Measurements from ENCODE around the gene ANKDD1A. TPM values are rescaled to one million over a fixed set of nuclear protein-coding genes. Genes with fewer than 3 reads are reported as not detected.

Gene ANKDD1A
- total RNA-seq, 1 experiment from 2014 or later: 0.95 TPM

DNA sequence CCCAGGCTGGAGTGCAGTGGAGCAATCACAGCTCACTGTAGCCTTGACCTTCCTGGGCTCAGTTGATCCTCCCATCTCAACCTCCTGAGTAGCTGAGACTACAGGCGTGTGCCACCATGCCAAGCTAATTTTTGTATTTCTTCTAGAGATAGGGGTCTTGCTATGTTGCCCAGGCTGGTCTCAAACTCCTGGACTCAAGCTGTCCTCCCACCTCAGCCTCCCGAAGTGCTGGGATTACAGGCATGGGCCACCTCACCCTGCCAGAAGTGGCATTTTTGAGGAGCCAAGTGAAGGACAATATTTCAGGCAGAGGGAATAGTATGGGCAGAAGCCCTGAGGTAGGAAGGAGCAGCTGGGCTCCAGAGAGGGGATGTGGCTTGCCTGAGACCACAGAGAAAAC lies 4.7 kb downstream of the ANKDD1A start:
- in situ Hi-C loops (cut with HindIII; ENCODE audit: low sequenced_read_pairs): no loop called here
- no peak for DNase-seq (ENCODE audit: low spot score)

DNA sequence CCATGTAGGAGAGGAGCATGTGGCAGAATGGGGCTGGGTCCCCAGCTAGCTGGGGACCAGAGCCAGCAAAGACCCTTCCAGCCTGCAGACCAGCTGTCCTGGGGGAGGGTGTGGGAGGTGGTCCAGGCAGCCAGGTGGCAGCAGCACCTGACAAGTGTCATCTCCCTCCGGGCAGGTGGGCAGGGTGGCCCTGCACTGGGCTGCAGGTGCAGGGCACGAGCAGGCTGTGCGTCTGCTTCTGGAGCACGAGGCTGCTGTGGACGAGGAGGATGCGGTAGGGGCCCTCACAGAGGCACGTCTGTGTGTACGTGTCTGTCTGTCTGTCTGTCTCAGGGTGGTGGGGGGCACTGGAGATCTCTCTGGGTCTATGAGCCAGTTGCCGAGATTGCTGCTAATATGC lies 5.5 kb downstream of the ANKDD1A start:
- in situ Hi-C loops (cut with HindIII; ENCODE audit: low sequenced_read_pairs): no loop called here
- DNase-seq (ENCODE audit: low spot score): no peak

DNA sequence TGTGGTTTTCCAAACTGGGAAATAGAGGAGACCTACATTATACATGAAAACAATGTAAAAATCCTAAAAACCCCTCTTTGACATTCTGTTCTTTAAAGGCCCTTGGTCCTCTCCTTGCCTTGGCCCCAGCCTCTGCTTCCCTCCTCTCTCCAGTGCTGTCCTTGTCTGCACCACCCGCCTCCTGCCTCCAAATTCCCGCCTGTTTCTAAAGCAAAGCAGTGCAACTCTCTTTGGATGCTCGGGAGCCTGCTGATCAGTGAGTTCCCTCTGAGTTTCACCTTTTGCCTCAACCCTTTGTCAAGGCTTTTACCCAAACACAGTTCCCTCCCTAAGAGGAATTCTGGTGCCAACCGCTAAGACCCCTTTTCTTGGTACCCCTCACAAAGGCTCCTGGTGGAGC lies 8.0 kb downstream of the ANKDD1A start:
- DNase-seq (ENCODE audit: low spot score): no peak
- in situ Hi-C loops (cut with HindIII; ENCODE audit: low sequenced_read_pairs): no loop called here

DNA sequence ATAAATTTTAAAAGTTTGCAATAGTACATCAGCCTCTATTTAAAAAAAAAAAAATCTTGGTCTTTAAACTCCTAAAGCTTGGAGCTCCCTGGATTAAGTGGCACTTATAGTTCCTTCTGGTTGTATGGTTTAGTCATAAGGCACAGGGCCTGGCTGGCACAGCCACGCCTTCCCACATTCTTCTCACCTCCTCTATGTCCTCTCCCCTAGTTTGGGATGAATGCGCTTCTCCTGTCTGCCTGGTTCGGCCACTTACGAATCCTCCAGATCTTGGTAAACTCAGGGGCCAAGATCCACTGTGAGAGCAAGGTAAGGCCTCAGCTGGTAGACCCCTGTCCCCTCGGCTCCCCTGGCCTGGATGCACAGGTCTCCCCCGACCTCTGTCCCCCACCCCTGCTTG lies 10.0 kb downstream of the ANKDD1A start:
- DNase-seq (ENCODE audit: low spot score): no peak
- in situ Hi-C loops (cut with HindIII; ENCODE audit: low sequenced_read_pairs): no loop called here

DNA sequence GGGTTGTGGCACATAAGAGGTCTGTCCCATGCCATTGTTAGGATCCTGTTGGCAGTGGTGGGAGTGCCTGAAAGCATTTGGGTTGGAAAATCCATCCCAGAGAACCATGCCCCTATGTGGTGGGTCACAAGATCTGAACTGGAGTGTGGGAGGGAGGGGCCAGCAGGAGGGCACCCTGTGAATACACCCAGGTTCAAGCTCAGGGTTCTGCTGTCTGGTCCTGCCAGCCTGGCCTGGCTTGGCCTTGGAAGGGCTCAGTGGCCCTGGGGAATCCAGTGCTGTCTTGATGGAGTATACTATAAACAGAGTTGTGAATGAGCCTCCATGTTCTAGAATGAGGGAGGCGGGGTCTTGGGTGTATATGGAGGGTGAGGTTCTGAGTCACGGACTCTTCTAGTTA lies 11.8 kb downstream of the ANKDD1A start:
- DNase-seq (ENCODE audit: low spot score): no peak
- in situ Hi-C loops (cut with HindIII; ENCODE audit: low sequenced_read_pairs): no loop called here

DNA sequence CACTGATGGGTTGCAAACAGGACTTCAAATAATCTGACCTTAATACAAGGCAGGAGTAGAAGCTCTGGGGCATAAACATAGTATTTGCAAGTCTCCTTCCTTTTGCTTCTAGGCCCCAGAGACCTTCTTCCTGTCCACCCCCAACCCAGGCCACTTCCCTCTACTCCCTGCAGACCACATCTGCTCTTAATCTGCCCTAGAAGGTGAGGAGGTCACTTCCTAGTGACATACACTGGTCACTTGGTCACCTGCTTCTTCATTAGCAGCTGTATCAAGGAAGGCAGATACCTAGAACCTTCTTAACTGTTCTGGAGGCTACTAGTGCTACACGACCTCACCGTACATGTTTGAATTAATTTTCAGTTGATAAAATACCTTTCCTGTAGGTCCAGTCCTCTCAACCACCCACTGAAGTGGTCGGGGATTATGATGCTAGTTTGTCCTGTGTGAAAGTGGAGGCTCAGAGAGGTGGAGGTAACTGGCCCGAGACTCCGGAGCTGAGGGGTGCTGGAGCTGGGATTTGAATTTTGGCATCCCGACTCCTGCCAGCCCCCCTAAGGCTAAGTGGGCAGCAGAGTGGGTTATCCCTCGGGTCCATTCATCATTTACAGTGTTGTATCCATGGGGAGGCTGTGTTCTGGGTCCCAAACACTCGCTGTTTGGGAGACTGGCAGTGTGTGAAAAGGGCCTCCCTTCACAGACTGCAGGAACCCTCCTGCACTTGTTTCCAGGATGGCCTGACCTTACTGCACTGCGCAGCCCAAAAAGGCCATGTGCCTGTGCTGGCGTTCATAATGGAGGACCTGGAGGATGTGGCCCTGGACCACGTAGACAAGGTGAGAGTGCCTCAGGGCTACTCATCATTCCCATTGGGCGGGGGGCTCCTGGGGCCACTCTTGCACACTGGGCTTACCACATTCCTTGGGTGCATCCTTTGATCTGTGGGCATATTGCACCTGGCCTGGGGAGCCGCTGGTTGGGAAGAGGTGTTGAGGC lies 13.9 kb downstream of the ANKDD1A start:
- in situ Hi-C loops (cut with HindIII; ENCODE audit: low sequenced_read_pairs): no loop called here
- DNase-seq (ENCODE audit: low spot score): no peak

DNA sequence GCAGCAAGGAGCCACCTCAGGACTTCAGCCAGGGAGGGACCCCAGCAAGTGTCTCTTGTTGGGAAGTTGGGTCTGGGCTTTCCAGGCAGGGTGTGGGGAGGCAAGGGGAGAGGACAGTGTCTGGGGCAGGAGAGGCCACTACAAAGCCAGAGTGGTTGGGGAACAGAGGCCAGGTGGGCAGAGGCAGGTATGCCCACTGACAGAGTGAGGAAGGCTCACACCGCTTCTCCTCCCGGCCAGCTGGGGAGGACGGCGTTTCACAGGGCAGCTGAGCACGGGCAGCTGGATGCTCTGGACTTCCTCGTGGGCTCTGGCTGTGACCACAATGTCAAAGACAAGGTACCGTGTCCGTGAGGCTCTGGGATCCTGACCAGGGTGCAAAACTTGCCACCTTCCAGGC lies 15.0 kb downstream of the ANKDD1A start:
- in situ Hi-C loops (cut with HindIII; ENCODE audit: low sequenced_read_pairs): no loop called here
- no peak for DNase-seq (ENCODE audit: low spot score)

DNA sequence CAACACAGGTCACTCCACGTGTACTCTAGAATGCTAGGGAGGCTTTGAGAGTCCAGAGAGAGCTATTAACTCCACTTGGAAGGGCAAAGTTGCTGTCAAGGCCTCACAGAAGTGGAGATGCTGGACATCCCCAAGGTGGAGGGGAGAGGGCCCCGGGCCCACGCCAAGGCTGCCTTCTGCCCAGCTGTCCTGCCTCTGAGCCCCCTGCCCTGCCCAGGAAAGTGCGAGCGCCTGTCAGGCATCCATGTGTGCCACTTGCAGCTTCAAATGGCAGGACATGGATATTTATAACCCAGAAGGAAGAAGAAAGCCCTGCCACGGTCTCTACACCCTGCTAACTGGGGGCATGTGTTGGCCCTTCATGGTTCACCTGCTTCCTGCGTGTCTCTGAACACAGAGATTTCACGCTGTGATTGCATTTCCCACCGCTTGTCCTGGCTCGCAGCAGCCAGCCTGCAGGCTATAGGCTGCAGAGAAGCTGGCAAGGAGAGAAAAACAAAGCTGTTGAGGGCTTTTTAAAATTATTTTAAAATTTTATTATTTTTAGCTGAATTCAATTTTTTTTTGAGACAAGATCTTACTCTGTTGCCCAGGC lies 17.0 kb downstream of the ANKDD1A start:
- DNase-seq (ENCODE audit: low spot score): peak; percentile 30
- in situ Hi-C loops (cut with HindIII; ENCODE audit: low sequenced_read_pairs): no loop called here

DNA sequence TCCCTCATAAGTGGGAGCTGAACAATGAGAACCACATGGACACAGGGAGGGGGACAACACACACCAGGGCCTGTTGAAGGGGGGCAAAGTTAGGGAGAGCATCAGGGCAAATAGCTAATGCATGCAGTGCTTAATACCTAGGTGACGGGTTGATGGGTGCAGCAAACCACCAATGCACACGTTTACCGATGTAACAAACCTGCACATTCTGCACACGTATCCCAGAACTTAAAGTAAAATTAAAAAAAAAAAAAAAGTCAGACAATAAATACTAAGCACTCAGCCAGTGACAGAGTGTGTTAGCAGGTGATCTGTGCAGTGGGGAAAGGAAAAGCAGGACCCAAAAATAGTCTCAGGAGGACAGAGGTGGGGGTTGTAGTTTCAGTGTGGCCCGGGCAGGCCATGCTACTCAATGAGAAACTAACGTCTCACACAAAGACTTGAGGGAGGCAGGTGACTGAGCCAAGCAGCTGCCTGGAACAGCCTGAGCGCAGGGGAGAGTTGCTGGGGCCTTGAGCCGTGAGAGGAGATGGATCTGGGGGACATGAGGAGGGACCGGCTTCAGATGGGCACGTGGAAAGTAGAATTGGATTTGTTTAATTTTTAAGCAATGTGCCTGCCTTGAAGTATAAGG lies 18.4 kb downstream of the ANKDD1A start:
- in situ Hi-C loops (cut with HindIII; ENCODE audit: low sequenced_read_pairs): no loop called here
- no peak for DNase-seq (ENCODE audit: low spot score)

DNA sequence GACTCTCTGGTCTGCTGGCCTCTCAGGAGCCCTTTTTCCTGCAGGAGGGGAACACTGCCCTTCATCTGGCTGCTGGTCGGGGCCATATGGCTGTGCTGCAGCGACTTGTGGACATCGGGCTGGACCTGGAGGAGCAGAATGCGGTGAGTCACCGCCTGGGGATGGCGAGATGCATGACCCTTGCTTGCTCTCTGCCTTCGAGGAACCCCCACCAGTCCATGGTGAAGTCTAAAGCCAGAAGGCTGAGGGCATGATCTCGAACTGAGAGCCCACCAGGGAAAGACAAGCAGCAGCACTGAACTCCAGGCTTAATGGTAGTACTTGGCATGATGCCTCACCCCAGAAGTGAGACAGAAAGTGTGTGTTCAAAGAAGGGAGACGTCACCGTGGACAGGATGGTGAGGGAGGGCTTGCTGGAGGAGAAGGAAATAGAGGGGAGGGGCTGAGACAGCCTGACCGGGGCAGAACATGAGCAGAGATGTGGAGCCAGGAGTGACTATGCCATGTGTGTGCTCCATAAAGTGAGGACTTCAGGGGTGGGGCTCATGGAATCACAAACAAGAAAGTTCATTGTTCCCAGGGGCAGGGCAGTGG lies 19.2 kb downstream of the ANKDD1A start:
- DNase-seq (ENCODE audit: low spot score): peak; percentile 30
- in situ Hi-C loops (cut with HindIII; ENCODE audit: low sequenced_read_pairs): no loop called here

DNA sequence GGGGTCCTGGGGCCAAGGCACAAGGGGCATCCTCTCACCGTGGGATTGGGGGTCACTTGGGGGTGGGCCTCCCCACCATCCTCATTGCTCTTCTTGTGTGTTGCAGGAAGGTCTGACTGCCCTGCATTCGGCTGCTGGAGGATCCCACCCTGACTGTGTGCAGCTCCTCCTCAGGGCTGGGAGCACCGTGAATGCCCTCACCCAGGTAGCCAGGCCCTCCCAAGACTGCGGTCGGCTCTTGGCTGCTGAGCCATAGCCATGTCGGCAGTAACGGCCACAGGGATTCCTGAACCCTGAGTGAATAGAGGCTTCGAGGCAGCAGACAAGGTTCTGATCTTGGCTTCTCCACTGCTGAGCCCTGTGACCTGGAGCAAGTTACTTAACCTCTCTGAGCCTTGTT lies 19.7 kb downstream of the ANKDD1A start:
- in situ Hi-C loops (cut with HindIII; ENCODE audit: low sequenced_read_pairs): no loop called here
- no peak for DNase-seq (ENCODE audit: low spot score)

DNA sequence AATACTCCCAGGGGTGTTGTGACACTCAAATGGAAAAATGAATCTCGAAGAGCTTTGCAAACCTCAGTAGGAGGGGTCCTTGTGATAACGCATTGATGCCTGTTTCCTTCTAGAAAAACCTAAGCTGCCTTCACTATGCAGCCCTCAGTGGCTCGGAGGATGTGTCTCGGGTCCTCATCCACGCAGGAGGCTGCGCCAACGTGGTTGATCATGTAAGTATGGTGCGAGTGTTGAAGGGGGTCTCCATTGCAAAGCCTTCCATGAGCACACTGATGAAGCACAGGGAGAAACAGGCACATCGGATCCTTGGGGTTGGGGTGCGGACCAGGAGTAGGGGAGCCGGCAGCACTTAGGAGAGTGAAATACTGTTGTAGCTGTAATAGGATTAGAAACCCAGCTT lies 22.3 kb downstream of the ANKDD1A start:
- in situ Hi-C loops (cut with HindIII; ENCODE audit: low sequenced_read_pairs): no loop called here
- no peak for DNase-seq (ENCODE audit: low spot score)

DNA sequence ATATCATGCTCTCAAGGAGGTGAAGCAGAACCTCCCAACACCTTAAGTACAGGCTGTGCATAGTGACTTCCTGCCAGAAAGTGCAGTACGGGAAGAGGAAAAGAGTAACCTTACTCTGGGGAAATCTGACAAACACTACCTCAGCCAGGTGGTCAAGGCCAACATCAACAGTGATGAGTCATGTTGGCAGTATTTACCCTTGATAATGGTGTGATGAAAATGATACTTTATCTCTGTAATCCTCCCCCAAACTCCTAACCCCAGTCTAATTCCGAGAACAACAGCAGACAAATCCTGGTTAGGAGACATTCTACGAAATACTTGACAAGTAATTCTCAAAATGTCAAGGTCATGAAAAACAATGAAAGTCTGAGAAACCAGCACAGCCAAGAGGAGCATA lies 26.5 kb downstream of the ANKDD1A start:
- in situ Hi-C loops (cut with HindIII; ENCODE audit: low sequenced_read_pairs): no loop called here
- DNase-seq (ENCODE audit: low spot score): no peak

DNA sequence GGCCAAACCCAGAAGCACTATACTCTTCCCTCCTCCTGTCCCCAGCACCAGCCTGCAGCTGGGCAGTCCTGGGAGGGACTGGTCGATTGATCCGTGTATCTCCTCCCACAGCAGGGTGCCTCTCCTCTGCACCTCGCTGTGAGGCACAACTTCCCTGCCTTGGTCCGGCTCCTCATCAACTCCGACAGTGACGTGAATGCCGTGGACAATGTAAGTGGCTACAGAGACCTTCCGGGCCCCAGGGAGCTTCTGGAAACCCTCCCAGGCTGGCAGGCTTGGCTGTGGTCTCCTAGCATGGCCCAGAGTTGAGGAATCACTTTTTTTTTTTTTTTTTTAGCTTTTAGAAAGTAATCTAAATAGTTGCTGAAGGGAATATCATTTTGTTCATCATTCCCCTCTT lies 30.7 kb downstream of the ANKDD1A start:
- no peak for DNase-seq (ENCODE audit: low spot score)
- in situ Hi-C loops (cut with HindIII; ENCODE audit: low sequenced_read_pairs): no loop called here

DNA sequence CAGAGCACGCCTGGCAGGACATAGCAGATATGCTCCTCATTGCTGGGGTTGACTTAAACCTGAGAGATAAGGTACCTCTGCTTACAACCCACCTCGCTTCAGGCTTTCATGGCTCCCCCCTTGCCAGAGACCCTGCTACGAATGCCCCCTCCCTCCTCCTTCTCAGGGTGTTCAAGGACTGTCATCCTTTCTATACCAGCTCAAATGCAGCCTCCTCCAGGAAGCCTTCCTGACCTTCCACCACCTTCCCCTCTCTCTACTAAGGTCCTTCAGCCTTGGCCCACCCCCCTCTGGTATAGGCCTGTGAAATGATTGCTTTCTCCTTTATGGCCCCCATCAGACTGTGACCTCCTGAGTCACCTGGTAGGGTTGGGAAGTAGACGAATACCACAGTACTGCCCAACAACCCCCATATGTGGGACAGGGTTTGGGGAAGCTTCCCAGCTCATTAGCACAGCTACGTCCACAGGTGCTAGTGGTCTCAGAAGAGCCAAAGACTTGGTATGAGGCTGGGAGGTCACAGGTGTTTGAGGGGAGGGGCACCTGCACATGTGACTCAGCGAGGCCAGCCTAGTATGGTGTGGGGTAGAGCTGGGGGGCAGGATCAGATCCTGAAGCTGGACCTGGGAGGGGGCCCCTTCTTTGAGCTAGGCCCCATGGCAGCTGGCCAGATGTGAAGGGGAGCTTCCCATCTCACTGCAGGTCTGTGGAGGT lies 32.0 kb downstream of the ANKDD1A start:
- DNase-seq (ENCODE audit: low spot score): no peak
- in situ Hi-C loops (cut with HindIII; ENCODE audit: low sequenced_read_pairs): no loop called here

DNA sequence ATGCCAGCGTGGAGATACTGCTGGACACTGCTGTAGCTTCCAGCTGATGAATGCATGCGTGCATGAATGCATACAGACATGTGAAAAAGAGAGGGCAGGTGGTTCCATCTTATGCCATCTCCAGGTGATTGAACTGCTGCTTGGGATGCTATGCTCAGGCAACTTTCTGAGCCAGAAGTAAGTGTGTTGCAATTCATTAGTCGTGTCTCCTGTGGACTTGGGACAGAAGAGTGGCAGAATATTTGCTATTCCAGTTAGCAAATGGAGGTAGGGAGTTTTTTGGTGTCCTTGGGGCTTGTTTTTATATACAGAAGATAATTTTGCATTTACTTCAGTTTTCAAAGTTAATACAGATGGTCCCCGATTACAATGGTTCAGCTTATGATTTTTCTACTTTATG lies 33.3 kb downstream of the ANKDD1A start:
- no peak for DNase-seq (ENCODE audit: low spot score)
- in situ Hi-C loops (cut with HindIII; ENCODE audit: low sequenced_read_pairs): no loop called here

DNA sequence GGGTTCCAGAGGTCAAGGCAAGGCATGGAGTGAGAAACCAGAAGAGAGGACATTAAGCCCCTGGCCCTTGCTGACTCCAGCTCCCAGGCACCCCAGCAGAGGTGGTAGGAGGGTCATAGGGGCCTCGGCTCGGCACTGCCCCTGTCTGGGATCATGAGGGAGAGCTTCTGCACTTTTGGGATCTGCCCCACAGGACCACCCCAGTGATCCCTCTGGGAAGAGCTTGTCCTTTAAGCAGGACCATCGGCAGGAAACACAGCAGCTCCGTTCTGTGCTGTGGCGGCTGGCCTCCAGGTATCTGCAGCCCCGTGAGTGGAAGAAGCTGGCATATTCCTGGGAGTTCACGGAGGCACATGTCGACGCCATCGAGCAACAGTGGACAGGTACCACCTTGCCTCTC lies 35.5 kb downstream of the ANKDD1A start:
- in situ Hi-C loops (cut with HindIII; ENCODE audit: low sequenced_read_pairs): no loop called here
- DNase-seq (ENCODE audit: low spot score): no peak

DNA sequence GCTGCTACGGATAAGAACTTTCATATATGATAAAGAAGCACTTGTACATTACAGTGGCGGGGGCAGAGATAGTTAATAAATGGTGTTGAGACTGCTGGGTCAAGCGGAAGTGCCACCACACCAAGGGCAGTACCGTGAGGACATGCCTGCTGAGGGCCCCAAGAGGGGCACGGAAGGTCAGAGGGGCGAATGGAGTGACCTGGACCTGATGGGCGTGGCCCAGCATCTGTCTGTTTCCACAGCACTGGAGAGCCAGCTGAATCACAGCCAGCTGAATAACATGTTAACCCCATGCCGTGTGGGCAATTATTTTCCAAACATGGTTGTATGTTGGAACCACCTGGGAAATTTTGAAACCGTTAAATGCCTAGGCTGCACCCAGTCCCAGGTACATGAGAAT lies 37.2 kb downstream of the ANKDD1A start:
- in situ Hi-C loops (cut with HindIII; ENCODE audit: low sequenced_read_pairs): no loop called here
- no peak for DNase-seq (ENCODE audit: low spot score)

DNA sequence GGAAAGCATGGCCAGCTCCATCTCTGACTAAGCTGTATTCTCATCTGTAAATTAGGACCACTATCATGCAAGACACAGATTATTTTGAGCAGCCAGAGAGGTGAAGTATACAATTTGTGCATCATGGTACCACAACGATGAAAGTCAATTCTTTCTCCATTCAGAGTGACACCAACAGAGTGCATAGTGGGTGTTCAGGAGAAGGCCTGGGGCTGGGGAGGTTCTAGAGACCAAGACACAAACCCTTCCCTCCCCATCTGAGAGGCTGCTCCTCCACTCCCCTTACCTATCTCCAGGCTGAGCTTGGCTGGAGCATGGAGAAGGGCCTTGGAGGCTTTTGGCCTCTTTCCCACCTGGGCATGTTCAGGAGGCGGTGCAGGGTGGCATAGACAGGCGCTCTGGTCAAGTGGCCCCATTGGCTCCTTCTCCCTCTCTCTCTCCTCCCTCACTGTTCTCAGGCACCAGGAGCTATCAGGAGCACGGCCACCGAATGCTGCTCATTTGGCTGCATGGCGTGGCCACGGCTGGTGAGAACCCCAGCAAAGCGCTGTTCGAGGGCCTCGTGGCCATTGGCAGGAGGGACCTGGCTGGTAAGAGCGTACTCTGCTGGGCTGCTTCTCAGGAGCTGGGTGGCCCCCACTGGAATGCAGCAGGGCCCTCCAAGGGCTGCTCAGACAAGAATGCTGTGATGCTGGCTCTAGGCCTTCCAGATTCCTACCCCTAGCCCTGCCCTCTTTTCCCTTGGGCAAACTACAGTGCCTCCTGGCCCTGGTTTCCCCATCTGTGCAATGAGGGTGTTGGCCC lies 37.9 kb downstream of the ANKDD1A start:
- DNase-seq (ENCODE audit: low spot score): no peak
- in situ Hi-C loops (cut with HindIII; ENCODE audit: low sequenced_read_pairs): no loop called here

All from G401 (cell line).